Transverse colon (tissue), 4 donors: ENCODE results near the gene NAA20.

Experiments used
- CTCF ChIP-seq, 5 experiments: fragments of 200-600 bp in 3 of 5; fragments of 450-650 bp in 2 of 5; sonication (generic) in 3 of 5; IDR thresholded peaks; 1 replicate in 2 of 5; 2 replicates in 3 of 5; pipeline ENCODE4 v1.5.1; 2016 to 2017; ENCODE audit warnings: antibody characterized with exemption in 5 of 5, inconsistent platforms in 3 of 5, mild to moderate bottlenecking in 2 of 5, moderate library complexity in 1 of 5
- POLR2A ChIP-seq: fragments of 450-650 bp; IDR thresholded peaks from one replicate; pipeline ENCODE4 v1.6.1; 2016; ENCODE audit warnings: antibody characterized with exemption, mild to moderate bottlenecking, moderate library complexity
- POLR2AphosphoS5 ChIP-seq, 3 donors: sonication (generic); formaldehyde crosslinking; IDR thresholded peaks; one replicate each; pipeline ENCODE4 v1.6.1; 2016; ENCODE audit warnings: antibody characterized with exemption in 3 of 3

- TF ChIP-seq CTCF (IDR thresholded peaks at IDR 0.05) (no peak), POLR2A (no peak), POLR2AphosphoS5 (IDR thresholded peaks at IDR 0.05) (no peak)
These were observed 653 bp downstream of the NAA20 start for GRCh38 chr20:20017844-20018185.
